ENCODE data around the gene ADRA2C. TPM values are rescaled to one million over a fixed set of nuclear protein-coding genes. Genes with fewer than 3 reads are reported as not detected.

The ADRA2C gene
- total and polyA plus RNA-seq, 12 donors, result 2.8 to 8.8 (median 5.5) TPM

DNA sequence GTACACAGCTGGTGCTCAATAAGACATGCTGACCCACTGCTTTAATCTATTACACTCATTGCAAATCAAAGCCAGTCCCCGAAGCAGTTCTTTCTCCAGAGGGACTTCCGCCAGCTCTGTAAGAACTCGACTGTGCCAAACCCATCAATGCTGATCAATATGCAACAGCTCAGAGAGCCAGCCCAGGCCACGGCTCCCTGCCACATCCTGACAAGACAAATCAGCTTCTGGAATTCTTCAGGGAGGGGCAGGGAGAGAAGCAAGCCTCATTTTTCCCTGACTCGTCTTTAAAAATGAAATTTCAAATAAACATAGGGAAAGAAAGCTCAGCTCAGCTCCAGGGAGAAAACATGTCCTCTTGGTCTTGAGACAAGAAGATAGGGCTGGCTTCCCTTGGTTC is 5.3 kb upstream of the ADRA2C start:
- ATAC-seq, result no peak
- WGBS, 2 donors, result 50 to 53% methylated on average over 5 of the region's 5 CpGs
- no peak for DNase-seq
- Histone ChIP-seq H3K4me3 (no peak overlapping the region), H3K27ac (no peak overlapping the region), H3K9me3 (peaks cover 0 to 6% (median 0%) of the 10 kb centered on the region in 11 donors), H3K36me3 (no peaks in the 10 kb centered on the region), H3K4me1 (peaks cover 0 to 8% (median 4%) of the 10 kb centered on the region in 9 donors), H3K27me3 (peaks cover 0 to 22% (median 12%) of the 10 kb centered on the region in 7 donors)
- TF ChIP-seq, protein P1, sequence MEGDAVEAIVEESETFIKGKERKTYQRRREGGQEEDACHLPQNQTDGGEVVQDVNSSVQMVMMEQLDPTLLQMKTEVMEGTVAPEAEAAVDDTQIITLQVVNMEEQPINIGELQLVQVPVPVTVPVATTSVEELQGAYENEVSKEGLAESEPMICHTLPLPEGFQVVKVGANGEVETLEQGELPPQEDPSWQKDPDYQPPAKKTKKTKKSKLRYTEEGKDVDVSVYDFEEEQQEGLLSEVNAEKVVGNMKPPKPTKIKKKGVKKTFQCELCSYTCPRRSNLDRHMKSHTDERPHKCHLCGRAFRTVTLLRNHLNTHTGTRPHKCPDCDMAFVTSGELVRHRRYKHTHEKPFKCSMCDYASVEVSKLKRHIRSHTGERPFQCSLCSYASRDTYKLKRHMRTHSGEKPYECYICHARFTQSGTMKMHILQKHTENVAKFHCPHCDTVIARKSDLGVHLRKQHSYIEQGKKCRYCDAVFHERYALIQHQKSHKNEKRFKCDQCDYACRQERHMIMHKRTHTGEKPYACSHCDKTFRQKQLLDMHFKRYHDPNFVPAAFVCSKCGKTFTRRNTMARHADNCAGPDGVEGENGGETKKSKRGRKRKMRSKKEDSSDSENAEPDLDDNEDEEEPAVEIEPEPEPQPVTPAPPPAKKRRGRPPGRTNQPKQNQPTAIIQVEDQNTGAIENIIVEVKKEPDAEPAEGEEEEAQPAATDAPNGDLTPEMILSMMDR (IDR thresholded peaks at IDR 0.05), result no peak
- intact Hi-C loops (cut with DNase I), result loop anchor here in 2 of 10 donors (10.0 kb wide), 2 partner anchors 114 to 476 kb away; no protein-coding TSS in a partner anchor

DNA sequence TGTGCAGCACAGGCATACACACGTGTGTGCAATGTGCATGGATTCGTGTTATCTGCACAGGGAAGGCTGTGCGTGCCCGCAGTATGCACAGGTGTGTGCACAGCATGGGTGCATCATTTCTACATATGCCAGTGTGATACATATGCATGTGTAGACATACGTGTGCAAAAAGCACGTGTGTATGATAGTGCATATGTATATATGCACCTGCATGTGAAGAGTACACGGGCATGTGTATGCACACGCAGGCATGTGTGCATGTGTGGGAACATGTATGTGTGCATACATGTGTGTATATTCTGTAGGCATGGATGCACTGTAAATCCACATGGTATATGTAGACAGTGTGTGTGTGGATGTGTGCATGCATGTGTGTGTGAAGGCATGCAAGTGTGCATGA is 3.9 kb upstream of the ADRA2C start:
- intact Hi-C loops (cut with DNase I), result loop anchor here in 2 of 10 donors (10.0 kb wide), 2 partner anchors 113 to 477 kb away; no protein-coding TSS in a partner anchor
- WGBS, 2 donors, result 80 to 86% methylated on average over 8 of the region's 8 CpGs
- H3K9me3 ChIP-seq, result no peaks in the 10 kb centered on the region
- no peak overlapping the region for H3K27ac ChIP-seq
- TF ChIP-seq, protein P1 (IDR thresholded peaks at IDR 0.05), result no peak
- peaks cover 0 to 30% (median 19%) of the 10 kb centered on the region in 7 donors for H3K27me3 ChIP-seq
- no peak overlapping the region for H3K4me3 ChIP-seq
- DNase-seq (no peak), ATAC-seq (no peak)
- H3K36me3 ChIP-seq, result no peaks in the 10 kb centered on the region
- H3K4me1 ChIP-seq, result peaks cover 0 to 11% (median 5%) of the 10 kb centered on the region in 9 donors

DNA sequence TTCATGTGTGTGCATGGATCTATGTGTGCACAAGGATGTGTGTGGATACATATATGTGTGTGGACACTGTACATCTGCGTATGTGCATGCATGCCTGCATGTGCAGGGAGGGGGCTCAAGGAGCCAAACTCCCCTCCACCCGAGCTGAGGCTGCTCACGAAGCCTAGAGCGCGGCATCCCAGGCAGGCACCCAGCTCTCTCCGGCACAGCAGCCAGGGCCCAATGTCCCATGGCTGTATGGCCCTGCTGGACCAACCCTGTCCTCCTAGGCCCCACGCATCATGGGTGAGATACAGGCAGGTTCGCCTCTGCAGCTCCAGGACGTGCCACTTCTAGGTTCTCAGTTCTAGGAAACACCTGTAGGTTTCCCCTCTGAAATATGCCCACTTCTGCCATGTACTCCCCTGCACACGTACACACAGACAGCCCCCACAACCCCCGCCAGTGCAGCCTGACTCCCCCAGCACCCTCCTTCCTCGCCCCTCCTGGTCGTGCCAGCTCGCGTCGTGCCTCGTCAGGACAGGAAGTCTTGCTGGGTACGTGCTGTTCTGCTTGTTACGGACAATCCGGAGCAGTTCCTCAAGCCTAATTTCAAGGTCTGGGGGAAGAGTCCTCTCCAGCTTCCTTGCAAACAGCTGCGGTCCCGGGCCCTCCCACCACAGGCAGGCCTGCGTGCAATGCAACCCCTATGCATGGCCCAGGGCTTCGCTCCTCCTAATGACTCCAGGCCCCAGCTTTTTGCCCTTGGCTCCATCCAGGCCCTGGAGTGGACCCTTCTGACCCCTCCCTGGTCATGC is 3.2 kb upstream of the ADRA2C start:
- H3K36me3 ChIP-seq, result no peaks in the 10 kb centered on the region
- H3K27ac ChIP-seq, result no peak overlapping the region
- intact Hi-C loops (cut with DNase I), result loop anchor here in 2 of 10 donors (10.0 kb wide), 2 partner anchors 112 to 478 kb away; no protein-coding TSS in a partner anchor
- ATAC-seq (no peak), DNase-seq (no peak)
- H3K4me1 ChIP-seq, result peaks cover 0 to 11% (median 5%) of the 10 kb centered on the region in 9 donors
- 68 to 71% methylated on average over 24 of the region's 24 CpGs for WGBS, 2 donors
- peaks cover 0 to 36% (median 24%) of the 10 kb centered on the region in 7 donors for H3K27me3 ChIP-seq
- TF ChIP-seq, protein P1 (IDR thresholded peaks at IDR 0.05), result no peak
- no peak overlapping the region for H3K4me3 ChIP-seq
- no peaks in the 10 kb centered on the region for H3K9me3 ChIP-seq

DNA sequence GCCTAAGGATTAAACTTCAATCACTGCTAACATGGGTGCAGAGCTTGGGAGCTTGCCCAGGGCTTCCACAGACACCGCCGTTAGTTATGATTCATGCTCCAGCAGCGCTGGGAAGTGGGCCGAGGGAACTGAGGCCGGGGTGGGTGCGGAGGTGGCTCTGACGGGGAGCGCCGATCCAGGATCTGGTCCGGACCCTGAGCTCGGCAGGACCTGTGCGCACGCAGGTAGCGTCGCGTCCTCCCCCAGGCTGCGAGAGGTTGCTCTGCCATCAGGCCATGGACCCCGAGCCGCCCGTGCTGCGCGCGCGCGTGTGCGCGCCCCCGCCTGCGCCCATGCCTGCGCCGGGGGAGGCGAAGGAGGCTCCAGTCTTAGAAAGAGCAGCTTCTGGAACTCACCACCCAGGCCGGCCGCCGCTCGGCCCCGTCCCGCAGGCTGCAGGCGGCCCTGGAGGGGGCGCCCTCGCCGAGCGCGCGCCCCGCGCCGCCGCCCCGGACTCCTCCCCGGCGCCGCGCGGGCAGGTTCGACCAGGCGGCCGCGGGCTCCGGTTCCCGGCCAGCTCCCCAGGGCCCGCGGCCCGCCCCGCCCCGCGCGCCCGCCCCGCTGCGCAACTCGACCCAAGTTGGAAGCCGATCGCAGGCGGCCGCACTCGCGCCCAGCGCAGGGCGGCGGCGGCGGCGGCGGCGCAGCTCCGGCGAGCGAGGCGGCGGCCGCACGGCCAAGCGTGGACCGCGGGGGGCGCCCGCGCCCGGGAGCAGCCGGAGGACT is 732 bp upstream of the ADRA2C start:
- TF ChIP-seq, protein P1 (IDR thresholded peaks at IDR 0.05), result peak in 6 of 9 donors; percentile 7 to 45 (median 24)
- peak; percentile 20 to 31 for DNase-seq
- 1 to 2% methylated on average over 67 to 101 of the region's 101 CpGs for WGBS, 2 donors
- intact Hi-C loops (cut with DNase I), result loop anchor here in 3 of 10 donors (5.0 to 10.0 kb wide), 3 partner anchors 109 to 481 kb away; no protein-coding TSS in a partner anchor
- Histone ChIP-seq H3K27me3 (peaks cover 0 to 61% (median 48%) of the 10 kb centered on the region in 7 donors), H3K4me3 (peak overlapping the region; percentile 10 to 53 (median 44)), H3K36me3 (no peaks in the 10 kb centered on the region), H3K27ac (peak overlapping the region in 6 of 10 donors; percentile 15 to 48 (median 36)), H3K4me1 (peaks cover 0 to 11% (median 5%) of the 10 kb centered on the region in 9 donors), H3K9me3 (no peaks in the 10 kb centered on the region)
- ATAC-seq, result peak; percentile 30 to 68 (median 54)
